Measurements from ENCODE around the gene GBP3.
"Not testable (repeated sequence)": the region's sequence is repeated elsewhere in the genome, so short reads cannot be mapped to it uniquely, and the experiment has no call there.

The GBP3 gene

DNA sequence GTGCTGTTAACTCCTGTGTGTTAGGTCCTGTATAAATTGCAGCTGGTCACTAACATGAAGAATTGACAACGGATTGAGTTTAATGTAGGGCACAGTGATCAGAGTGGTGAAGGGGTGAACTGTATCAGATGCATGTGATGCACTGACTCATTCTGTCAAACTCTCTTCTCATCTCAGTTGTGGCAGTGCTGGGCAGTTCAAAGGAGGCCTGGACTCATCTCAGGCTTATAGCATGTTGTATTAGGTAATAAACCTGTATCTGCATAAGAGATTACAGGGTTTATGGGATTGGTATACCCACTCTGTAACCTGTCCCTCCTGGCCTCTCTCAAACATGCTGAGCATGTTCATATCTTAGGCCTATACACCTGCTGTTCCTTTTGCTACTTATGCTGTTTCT, 12.4 kb upstream of the GBP3 start:
- Histone ChIP-seq H3K27ac (ENCODE audit: low read depth, low read length) (no peak overlapping the region), H4K20me1 (ENCODE audit: low read depth, low read length) (no peaks in the 10 kb centered on the region), H3K9ac (ENCODE audit: low read length) (no peak overlapping the region), H3K4me2 (ENCODE audit: low read depth, low read length, poor library complexity, severe bottlenecking) (no peak overlapping the region), H3K9me3 (ENCODE audit: insufficient read depth, low read length) (no peaks in the 10 kb centered on the region), H2AFZ (ENCODE audit: low read depth, low read length, severe bottlenecking) (no peak overlapping the region), H3K79me2 (ENCODE audit: insufficient read depth, low read length) (no peaks in the 10 kb centered on the region), H3K4me3 (ENCODE audit: insufficient read depth, low read length, poor library complexity, severe bottlenecking) (no peak overlapping the region), H3F3A (ENCODE audit: insufficient read depth) (no peaks in the 10 kb centered on the region), H3K27me3 (ENCODE audit: low read length) (no peaks in the 10 kb centered on the region), H3K9me2 (replicated peaks; ENCODE audit: insufficient read depth, low read length) (no peaks in the 10 kb centered on the region), H3K36me3 (ENCODE audit: low read length) (no peaks in the 10 kb centered on the region)
- no peak for TF ChIP-seq EZH2phosphoT487 (conservative IDR thresholded peaks at IDR 0.05; ENCODE audit: low read length)
- TF ChIP-seq CTCF (IDR thresholded peaks at IDR 0.05; ENCODE audit: insufficient read depth, low read length, poor library complexity, severe bottlenecking), result no peak

DNA sequence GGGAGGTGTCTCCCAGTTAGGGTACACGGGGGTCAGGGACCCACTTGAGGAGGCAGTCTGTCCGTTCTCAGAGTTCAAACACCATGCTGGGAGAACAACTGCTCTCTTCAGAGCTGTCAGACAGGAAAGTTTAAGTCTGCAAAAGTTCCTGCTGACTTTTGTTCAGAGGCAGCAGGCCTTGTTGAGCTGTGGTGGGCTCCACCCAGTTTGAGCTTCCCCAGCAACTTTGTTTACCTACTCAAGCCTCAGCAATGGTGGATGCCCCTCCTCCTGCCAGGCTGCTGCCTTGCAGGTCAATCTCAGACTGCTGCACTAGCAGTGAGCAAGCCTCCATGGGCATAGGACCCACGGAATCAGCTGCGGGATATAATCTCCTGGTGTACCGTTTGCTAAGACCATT, 11.3 kb upstream of the GBP3 start:
- not testable (repeated sequence) for H3K79me2 ChIP-seq (ENCODE audit: insufficient read depth, low read length); H3K4me3 ChIP-seq (ENCODE audit: insufficient read depth, low read length, poor library complexity, severe bottlenecking); H3K9ac ChIP-seq (ENCODE audit: low read length); H3K27ac ChIP-seq (ENCODE audit: low read depth, low read length); H3K9me3 ChIP-seq (ENCODE audit: insufficient read depth, low read length); H4K20me1 ChIP-seq (ENCODE audit: low read depth, low read length); H3K36me3 ChIP-seq (ENCODE audit: low read length); H2AFZ ChIP-seq (ENCODE audit: low read depth, low read length, severe bottlenecking); H3F3A ChIP-seq (ENCODE audit: insufficient read depth); H3K27me3 ChIP-seq (ENCODE audit: low read length); H3K4me2 ChIP-seq (ENCODE audit: low read depth, low read length, poor library complexity, severe bottlenecking); H3K9me2 ChIP-seq (replicated peaks; ENCODE audit: insufficient read depth, low read length)

DNA sequence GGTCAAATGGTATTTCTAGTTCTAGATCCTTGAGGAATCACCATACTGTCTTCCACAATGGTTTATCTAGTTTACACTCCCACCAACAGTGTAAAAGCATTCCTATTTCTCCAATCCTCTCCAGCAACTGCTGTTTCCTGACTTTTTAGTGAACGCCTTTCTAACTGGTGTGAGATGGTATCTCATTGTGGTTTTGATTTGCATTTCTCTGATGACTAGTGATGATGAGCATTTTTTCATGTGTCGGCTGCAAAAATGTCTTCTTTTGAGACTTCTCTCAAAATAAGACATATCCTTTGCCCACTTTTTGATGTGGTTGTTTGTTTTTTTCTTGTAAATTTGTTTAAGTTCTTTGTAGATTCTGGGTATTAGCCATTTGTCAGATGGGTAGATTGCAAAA, 6.4 kb upstream of the GBP3 start:
- H3K27me3 ChIP-seq (ENCODE audit: low read length); H2AFZ ChIP-seq (ENCODE audit: low read depth, low read length, severe bottlenecking); H4K20me1 ChIP-seq (ENCODE audit: low read depth, low read length); H3K36me3 ChIP-seq (ENCODE audit: low read length); H3K9me3 ChIP-seq (ENCODE audit: insufficient read depth, low read length); H3K9me2 ChIP-seq (replicated peaks; ENCODE audit: insufficient read depth, low read length); H3F3A ChIP-seq (ENCODE audit: insufficient read depth); H3K9ac ChIP-seq (ENCODE audit: low read length); H3K4me3 ChIP-seq (ENCODE audit: insufficient read depth, low read length, poor library complexity, severe bottlenecking); H3K4me2 ChIP-seq (ENCODE audit: low read depth, low read length, poor library complexity, severe bottlenecking); H3K79me2 ChIP-seq (ENCODE audit: insufficient read depth, low read length); H3K27ac ChIP-seq (ENCODE audit: low read depth, low read length): not testable (repeated sequence)

DNA sequence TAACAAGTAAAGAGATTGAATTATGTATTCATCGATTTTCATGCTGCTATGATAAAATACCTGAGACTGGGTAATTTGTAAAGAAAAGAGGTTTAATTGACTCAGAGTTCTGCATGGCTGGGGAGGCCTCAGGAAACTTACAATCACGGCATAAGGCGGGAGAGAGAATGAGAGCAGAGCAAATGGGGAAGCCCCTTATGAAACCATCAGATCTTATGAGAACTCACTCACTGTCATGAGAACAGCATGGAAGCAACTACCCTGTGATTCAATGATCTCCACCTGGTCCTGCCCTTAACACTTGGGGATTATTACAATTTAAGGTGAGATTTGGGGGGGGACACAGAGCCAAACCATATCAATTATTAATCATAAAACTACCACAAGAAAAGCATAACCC, 3.3 kb upstream of the GBP3 start:
- Histone ChIP-seq H4K20me1 (ENCODE audit: low read depth, low read length) (no peaks in the 10 kb centered on the region), H3K36me3 (ENCODE audit: low read length) (no peaks in the 10 kb centered on the region), H3K79me2 (ENCODE audit: insufficient read depth, low read length) (no peaks in the 10 kb centered on the region), H3K27me3 (ENCODE audit: low read length) (no peaks in the 10 kb centered on the region), H3K27ac (ENCODE audit: low read depth, low read length) (no peak overlapping the region), H3K4me2 (ENCODE audit: low read depth, low read length, poor library complexity, severe bottlenecking) (no peak overlapping the region), H3F3A (ENCODE audit: insufficient read depth) (no peaks in the 10 kb centered on the region), H2AFZ (ENCODE audit: low read depth, low read length, severe bottlenecking) (no peak overlapping the region), H3K9ac (ENCODE audit: low read length) (no peak overlapping the region), H3K4me3 (ENCODE audit: insufficient read depth, low read length, poor library complexity, severe bottlenecking) (no peak overlapping the region), H3K9me3 (ENCODE audit: insufficient read depth, low read length) (no peaks in the 10 kb centered on the region), H3K9me2 (replicated peaks; ENCODE audit: insufficient read depth, low read length) (no peaks in the 10 kb centered on the region)
- no peak for TF ChIP-seq CTCF (IDR thresholded peaks at IDR 0.05; ENCODE audit: insufficient read depth, low read length, poor library complexity, severe bottlenecking)
- TF ChIP-seq EZH2phosphoT487 (conservative IDR thresholded peaks at IDR 0.05; ENCODE audit: low read length), result no peak

Data from SU-DHL-6 (cell line).